HPDE6-E6E7 (cell line): Measurements from ENCODE around the gene DPF3.

Source experiments
- DNase-seq: peaks from one replicate; pipeline ENCODE4 v3.0.0; 2011; ENCODE audit warnings: missing footprints; ENCODE audit errors: extremely low spot score

Gene DPF3

GRCh38 chr14:72715850-72716228 lies 178.1 kb downstream of the DPF3 start:
- DNase-seq, result no peak

DNA sequence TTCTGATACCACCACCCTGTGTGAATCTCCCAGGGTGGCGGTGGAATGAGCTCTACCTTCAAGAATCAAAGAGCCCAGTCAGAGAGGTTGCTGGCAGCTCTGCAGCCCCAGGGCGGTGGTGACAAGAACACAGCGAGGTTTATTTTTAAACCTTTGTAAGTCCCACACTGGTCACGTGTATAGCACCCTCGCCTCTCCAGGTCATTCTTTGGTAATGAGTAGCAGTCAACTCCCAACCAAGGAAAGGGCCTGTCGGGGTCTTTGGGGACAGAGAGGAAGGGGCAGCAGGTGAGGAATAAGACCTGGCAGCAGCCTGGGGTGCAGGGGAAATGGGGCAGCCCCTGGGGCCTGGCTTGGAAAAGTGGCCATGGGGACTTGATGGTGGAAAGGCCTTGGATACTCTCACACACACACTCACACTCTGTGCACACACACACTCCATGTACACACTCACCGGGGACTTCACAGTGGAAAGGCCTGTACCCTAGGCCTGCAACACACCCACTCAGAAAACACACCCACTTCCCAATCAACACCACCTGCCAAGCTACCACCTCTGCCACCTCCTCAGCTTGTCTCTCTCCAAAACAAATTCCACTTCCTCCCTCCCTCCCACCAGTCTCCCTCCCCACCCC lies 178.6 kb downstream of the DPF3 start:
- no peak for DNase-seq

DNA sequence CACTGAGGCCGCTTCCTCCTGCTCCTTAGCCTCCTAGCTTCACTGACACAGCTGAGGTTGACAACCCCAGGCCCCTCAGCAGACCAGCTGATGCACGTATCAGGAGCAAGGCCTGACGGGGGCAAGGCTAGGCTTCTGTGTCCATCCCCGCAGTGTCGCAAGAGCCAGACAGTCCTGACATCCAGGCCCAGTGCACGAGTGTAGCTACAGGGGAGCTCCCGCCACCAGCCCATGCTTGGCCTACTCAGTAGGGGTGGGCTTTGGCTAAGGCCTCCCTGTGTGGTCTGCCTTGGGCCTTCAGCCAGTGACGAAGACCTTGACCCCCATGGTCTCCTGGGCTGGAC lies 179.1 kb downstream of the DPF3 start:
- no peak for DNase-seq

DNA sequence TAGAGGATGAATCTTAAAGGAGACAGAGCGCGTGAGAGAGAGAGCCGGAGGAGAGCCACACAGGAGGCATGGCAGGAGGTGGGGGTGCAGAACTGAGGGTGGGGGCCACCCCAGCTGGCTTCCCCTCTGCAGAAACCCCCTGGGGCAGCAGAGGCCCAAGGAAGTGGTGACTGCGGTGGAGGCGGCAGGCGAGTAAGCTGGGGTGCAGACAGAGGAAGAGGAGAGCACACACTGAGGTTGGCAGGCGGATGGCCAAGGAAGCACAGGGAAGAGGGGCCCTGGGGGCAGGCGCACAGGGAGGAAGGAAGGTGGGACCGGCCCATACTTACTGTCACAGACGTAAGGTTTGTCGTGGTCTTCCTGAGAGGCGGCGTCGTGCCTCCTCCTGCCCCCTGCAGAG lies 179.8 kb downstream of the DPF3 start:
- DNase-seq, result no peak

DNA sequence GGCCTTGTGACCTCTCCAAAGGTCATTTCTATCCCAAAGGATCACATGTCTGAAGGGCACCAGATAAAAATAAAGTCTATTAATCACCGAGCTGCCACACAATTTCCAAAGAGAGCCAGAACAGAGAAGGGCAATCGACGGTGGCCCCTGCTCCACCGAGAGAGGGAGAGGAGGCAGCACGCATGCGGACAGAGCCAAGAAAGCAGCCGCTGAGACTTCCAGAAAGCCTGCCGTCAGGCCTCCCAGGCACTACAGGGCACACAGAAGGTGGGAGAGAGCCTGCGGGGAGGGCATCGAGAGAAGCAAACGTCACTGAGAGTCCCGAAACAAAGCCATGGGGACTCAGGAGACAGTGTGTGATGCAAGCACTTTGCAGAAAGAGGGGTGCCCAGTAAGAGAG lies 182.0 kb downstream of the DPF3 start:
- DNase-seq, result no peak

DNA sequence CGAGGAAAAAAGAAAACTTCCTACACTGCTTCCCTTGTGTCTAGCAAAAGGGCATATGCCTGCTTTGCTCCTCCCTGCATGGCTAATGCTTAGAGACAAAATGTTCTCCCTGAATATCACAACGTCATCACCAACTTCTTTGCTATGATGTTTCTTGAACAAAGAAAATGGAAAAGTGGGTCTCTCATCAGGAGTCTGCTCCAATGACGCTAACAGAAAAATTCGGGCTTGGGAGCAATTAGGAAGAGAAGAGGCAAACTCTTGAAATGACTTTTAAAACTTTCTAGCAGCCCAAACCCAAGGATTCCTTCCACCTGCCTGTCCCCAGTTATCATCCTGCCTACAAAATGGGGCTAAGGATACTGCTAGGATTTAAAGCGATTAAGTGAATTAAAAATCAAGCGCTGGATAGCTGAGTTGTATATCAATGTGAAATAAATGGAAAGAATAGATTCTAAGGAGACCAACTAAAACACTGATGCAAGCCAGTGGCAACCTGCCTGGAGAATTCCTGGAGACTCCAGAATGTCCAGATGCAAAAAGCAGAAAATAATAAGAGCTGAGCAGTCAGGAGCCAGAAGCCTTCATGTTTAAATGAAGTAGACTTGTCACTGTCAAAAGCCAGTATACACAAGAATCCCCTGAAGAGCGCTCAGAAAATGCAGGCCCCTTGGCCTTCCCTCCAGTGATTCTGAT lies 183.8 kb downstream of the DPF3 start:
- no peak for DNase-seq

DNA sequence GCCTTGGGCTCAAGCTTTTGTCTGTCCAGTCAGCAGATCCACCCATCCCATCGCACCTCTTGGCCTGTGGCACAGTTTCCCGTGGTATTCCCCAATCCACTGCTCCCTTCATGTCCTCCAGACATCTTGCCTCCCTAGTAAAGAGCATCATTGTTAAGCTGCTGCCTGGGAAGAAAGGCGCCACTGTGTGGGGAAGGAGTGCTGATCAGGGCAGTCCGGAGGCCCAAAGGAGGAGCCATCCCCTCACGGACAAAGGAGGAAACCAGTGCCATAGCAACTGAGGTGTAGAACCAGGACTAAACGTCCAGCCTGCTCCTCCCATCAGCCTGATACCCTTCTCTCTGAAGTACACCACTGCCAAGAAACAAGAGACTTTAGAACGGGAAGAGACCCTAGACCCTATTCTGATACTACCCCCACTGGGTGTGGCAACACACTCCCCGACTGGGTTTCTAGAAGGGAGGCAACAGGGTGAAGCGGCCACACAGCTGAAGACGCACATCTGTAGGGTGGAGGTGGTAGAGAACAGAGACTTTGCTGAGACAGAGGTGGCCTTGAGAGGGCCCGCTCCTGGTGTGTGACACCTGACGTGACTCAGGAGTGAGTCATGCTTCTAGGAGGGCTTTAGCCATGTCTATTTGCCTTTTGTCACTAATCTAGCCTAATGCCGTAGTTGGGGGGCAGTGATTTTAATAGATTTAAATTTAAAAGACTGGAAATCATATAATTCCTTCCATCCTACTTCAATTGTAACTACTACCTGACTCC lies 185.0 kb downstream of the DPF3 start:
- DNase-seq, result no peak

DNA sequence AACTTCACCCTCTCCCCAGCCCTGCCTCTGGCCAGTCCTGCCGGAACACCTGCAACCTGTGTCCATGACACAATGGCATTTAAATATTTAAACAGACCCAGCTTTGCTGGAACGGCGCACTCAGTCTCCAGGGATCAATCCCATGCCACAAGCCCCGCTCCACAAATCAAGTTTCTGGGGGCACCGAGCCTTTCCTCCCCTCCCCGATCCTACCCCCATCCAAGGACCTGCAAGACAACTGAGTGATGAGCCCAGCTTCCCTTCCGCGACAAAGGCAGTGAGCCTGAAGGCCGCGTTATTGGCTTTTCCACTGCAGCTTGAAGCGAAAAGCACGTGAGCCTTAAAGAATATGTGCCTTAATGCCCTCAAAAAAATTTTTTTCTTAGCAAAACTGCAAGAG lies 185.7 kb downstream of the DPF3 start:
- no peak for DNase-seq

DNA sequence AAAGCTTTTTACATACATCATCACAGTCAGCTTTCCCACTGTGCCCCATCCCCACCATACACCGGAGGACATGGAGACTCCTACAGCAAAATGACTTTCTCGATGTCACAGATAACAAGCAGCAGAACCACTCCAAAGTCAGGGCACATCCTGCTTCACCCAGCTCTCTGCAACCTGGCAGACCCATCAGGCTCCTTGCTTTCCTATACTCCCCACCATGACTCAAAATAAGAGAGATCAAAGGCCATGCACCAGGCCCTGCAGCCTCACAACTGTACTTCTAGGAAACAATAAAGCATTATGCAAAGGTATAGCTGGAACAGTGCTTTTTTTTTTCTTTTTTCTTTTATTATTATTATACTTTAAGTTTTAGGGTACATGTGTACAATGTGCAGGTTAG lies 187.4 kb downstream of the DPF3 start:
- DNase-seq, result no peak

DNA sequence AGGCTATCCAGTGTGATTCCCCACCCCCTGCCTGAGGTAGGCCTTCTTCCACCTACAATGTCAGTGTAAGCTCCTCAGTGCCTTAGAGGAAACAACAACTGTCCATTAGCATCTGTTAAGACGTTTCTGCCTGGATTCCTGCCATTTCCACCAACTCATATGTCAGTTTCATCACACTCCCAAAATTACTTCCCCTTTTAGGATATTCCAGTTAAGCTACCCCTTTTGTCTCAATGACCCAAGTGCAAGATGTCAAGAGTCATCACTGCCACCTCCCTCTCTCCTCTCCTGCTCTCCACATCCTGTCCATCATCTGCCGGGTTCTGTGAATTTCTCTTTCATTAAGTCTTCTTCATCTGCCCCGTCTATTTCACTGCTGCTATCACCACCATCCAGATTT lies 189.4 kb downstream of the DPF3 start:
- no peak for DNase-seq

DNA sequence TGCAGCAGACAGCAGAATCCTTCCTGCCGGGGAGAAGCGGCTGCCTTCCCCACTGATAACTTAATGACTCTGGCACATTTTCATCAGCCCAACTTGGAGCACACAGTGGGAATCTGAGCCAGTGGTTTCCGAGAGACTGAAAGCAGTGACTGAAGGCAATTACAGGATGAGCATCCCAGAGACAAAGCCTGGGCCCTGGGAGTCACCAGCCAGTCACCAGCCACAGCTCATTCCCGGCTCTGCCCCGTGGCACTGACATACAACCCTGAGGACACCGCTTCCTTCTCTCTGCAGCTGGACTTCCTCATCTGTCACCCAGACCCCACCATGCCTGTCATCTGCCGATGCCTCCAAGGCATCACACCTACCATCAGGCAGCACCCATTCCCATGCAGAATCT lies 192.3 kb downstream of the DPF3 start:
- DNase-seq, result no peak

DNA sequence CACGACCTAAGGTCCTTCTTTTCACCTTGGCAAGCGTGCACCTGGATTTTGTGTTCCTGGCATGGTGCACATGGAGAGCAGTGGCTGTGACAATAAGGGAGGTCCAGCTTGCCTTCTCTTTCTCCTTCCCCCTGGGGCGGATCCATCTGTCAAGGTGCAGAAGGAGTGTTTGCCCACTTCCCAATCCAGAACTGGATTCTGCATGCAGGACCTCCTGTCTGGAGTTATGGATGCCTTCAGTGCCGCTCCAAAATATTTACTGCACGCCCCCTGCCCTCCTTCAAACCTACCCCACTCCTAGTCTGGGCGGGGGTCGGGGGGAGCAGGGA lies 192.7 kb downstream of the DPF3 start:
- DNase-seq, result no peak

GRCh38 chr14:72700338-72701236 lies 193.3 kb downstream of the DPF3 start:
- no peak for DNase-seq

- no peak for DNase-seq
Measured at GRCh38 chr14:72699852-72700257, 194.0 kb downstream of the DPF3 start.

- DNase-seq, result no peak
Measured at GRCh38 chr14:72699443-72699842, 194.5 kb downstream of the DPF3 start.

- DNase-seq, result peak; percentile 39
Measured at GRCh38 chr14:72692696-72693095, 201.2 kb downstream of the DPF3 start.

- DNase-seq, result no peak
Measured at GRCh38 chr14:72690324-72690723, 203.6 kb downstream of the DPF3 start.

DNA sequence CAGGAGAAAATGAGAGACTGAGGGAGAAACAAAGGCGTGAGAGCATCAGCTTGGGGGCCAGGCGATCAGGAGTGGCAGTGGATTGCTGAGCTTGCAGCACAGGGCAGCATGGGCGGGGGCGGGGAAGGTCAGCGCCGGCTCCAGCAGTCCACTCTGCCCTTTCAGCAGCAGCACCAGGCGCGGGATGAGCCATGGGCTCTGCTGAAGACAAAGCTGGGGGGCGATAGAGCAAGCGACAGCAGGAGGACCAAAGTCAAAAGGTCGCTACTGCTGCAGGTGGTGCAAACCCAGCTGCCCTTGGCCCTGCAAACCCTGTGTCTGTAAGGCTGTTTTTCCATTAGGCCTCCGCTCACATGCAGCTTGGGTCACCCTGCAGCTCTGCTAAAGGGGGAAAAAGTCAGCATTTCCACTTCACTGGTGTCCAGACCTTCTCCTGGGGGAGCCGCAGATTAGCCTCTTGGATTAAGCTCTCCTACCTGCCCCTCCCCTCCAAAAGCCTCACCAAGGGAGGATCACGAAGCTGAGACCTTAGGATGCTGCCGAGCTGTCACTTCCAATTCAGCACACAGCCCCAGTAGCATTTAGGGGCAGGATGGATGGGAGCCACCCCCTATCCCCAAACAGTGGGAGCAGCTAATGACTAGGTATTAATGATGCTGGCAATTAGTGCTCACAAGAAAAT lies 204.8 kb downstream of the DPF3 start:
- no peak for DNase-seq

DNA sequence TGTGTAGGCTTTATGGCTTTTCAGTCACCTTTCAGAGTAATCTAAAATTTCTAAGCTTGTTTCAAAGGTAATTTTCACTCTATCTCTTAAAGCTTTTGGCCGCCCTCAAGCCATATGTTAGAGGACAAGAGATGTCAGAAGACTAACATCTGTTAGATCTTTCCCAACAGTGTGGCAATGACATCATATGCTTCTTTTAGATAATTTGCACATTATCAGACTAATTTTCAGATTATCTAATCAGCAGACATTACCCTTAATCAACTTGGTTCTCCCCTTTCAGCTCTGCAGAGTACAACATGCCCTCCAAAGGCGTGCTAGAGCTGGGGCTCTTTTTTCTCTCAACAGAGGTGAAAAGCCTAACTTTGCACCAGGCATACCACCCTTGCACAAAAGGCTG lies 207.1 kb downstream of the DPF3 start:
- DNase-seq, result no peak

DNA sequence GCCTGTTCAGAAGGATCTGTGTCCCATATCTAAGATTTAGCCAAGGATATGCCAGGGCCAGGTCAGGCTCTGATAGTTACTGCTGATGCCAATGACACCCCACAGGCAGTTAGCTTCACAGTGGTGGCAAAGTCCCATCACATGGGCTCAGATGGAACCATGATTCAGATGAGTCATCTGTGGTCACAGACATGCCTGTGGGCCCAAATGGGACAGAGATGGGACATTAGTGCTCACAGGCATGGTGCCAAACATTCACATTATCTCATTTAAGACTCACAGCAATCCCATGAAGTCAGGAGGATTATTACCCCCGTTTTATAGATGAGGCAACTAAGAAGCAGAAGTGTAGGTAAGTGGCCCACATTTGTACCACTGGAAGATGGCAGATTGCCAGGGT lies 207.8 kb downstream of the DPF3 start:
- DNase-seq, result no peak

DNA sequence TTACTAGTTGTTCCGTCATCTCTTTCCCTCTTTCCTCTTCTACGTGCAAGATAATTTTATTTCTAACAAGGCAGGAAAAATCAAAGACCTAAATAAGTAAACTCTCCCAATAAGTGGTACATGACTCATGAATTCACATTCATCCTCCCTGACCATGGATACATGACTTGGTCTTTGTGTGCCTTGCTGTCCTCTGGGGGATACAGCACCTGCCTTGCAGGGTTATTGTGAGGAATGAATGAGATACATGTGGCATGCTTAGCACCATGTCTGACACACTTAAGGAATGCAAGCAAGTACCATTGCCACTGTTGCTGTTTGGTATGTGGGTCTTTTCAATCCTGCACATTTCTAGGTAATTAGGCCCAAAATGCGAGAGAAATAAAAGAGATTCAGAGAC lies 208.4 kb downstream of the DPF3 start:
- DNase-seq, result no peak

DNA sequence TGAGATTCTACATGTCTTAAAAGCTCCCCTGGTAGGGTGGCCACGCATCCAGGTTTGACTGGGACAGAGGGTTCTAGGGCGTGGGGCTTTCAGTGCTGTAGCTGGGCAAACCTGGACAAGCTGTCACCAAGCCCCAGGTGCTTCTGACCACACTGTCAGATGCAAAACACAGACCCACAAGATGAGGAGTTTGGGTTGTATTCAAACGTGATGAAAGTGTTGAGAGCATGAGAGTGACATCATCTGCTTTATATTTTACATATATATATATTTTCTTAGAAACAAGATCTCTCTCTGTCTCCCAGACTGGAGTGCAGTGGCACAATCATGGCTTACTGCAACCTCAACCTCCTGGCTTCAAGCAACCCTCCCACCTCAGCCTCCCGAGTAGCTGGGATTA lies 210.1 kb downstream of the DPF3 start:
- DNase-seq, result no peak
